HG03097 (cell line): Measurements from ENCODE around the gene AIM2.
"Not testable (repeated sequence)": the region's sequence is repeated elsewhere in the genome, so short reads cannot be mapped to it uniquely, and the experiment has no call there.

Experiments
- ATAC-seq: cut with Tn5 transposase; IDR thresholded peaks from one replicate; pipeline ENCODE4 v1.9.1; 2021; ENCODE audit not compliant: unreplicated experiment, low FRiP score

AIM2 gene

GRCh38 chr1:159081626-159082025, 5.1 kb upstream of the AIM2 start:
- no peak for ATAC-seq

- ATAC-seq, result no peak
Measured at GRCh38 chr1:159079525-159079924, 3.0 kb upstream of the AIM2 start.

GRCh38 chr1:159077120-159077961, 775 bp upstream of the AIM2 start:
- ATAC-seq, result peak; percentile 74

GRCh38 chr1:159071970-159072582, 4.5 kb downstream of the AIM2 start:
- ATAC-seq, result no peak

GRCh38 chr1:159068886-159069285, 7.7 kb downstream of the AIM2 start:
- ATAC-seq, result no peak

- ATAC-seq, result peak; percentile 90
Measured at GRCh38 chr1:159067699-159068621, 8.6 kb downstream of the AIM2 start.

- ATAC-seq, result no peak
Measured at GRCh38 chr1:159066108-159066507, 10.5 kb downstream of the AIM2 start.

GRCh38 chr1:159065106-159065505, 11.5 kb downstream of the AIM2 start:
- ATAC-seq, result no peak

GRCh38 chr1:159058751-159059150, 17.8 kb downstream of the AIM2 start:
- no peak for ATAC-seq

- ATAC-seq, result no peak
Measured at GRCh38 chr1:159056069-159056698, 20.4 kb downstream of the AIM2 start.

GRCh38 chr1:159055181-159055641, 21.4 kb downstream of the AIM2 start:
- ATAC-seq, result no peak

- ATAC-seq, result no peak
Measured at GRCh38 chr1:159054427-159054826, 22.1 kb downstream of the AIM2 start.

- ATAC-seq, result no peak
Measured at GRCh38 chr1:159051436-159051835, 25.1 kb downstream of the AIM2 start.

- not testable (repeated sequence) for ATAC-seq
Measured at GRCh38 chr1:159046486-159046885, 30.1 kb downstream of the AIM2 start.

- ATAC-seq, result no peak
Measured at GRCh38 chr1:159040893-159041724, 35.5 kb downstream of the AIM2 start.

- no peak for ATAC-seq
Measured at GRCh38 chr1:159040206-159040605, 36.4 kb downstream of the AIM2 start.

GRCh38 chr1:159030877-159031447, 45.6 kb downstream of the AIM2 start:
- ATAC-seq, result no peak

GRCh38 chr1:159030311-159030710, 46.3 kb downstream of the AIM2 start:
- no peak for ATAC-seq

- not testable (repeated sequence) for ATAC-seq
Measured at GRCh38 chr1:159026841-159027240, 49.7 kb downstream of the AIM2 start.
